Hematopoietic multipotent progenitor cell treated with erythropoietin and hydrocortisone succinate and interleukin-3 and kit ligand, for 4 days (in vitro differentiated cells): Measurements from ENCODE around the gene RILP.

Experiments
- DNase-seq: peaks from one replicate; pipeline ENCODE4 v3.0.0-alpha.2; 2015

RILP gene

DNA sequence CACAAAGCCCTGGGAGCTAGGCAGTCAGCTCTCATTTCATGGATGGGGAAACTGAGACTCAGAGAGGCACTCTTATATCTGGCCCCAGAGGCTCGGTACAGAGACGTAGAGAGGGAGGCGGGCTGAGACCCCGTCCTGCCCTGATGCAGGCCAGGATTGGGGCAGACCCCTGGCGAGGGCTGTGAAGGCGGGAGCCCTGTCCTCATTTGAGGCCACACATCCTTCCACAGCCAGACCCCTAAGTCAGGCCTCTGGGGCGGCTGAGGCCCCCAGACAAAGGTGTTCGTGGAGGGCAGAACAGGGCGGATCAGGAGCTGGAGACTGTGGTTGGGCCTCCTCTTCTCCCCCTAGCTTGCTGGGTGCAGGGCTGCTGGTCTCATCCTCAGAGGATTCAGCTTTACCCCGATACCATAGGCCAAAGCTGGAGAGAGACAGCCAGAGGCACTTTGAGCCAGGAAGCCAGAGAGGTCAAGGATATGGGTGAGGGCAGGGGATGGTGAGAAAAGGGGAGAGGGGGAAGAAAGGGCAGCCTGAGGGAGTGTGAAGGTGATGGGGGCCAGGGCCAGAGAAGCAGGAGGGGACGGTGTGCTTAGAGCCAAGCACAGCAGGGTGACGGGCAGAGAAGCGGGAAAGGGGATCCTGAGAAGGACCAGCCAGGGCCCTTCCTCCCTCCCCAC is 3.3 kb downstream of the RILP start:
- DNase-seq, result no peak

DNA sequence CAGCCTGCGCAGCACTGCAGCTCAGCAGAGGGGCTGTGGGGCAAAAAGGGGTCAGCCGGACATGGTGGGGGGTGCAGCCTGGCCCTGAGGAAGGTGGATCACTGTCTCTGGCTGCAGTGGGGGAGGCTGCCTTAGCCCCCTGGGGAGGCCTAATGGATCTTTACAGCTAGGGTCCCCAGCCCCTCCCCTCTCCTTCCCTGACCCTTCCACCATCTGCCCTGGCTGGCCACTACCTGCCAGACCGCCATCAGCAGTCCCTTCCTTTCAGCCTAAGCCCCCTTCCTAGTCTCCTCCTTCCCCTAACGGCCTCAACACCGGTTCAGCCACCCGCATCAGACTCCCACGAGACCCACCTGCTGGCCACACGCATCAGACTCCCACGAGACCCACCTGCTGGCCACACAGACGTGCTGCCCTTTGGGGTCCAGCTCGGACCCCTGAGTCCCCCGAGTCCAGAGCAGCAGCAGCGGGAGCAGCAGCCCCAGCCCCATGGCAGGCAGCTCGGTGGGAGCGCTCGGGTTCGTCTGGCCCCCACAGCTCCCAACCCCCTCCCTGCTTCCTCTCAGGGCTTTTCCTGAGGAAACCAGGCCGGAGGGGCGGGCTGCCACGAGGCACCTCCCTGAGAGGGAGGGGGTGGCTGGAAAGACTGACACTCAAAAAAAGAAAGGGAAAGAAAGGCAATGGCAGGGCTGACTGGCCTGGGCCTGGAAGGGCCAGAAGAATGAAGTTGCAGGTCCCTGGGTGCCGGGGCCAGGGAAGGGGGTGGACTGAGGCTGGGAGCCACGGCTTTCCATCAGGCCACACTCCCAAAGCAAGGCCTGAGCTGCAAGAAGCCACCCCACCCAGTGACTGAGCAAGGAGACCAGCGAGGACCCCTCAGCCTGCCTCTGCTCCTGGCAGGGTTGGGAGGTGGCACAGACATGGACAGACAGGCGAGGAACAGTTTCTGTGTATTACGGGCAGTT is 4.2 kb downstream of the RILP start, which contains the start of gene SCARF1:
Gene SCARF1, minus strand, starts transcription at position 526 of the 965 bp plus-strand sequence. Its CDS starts 35 bp downstream, at position 491.
- DNase-seq, result peak; percentile 73

DNA sequence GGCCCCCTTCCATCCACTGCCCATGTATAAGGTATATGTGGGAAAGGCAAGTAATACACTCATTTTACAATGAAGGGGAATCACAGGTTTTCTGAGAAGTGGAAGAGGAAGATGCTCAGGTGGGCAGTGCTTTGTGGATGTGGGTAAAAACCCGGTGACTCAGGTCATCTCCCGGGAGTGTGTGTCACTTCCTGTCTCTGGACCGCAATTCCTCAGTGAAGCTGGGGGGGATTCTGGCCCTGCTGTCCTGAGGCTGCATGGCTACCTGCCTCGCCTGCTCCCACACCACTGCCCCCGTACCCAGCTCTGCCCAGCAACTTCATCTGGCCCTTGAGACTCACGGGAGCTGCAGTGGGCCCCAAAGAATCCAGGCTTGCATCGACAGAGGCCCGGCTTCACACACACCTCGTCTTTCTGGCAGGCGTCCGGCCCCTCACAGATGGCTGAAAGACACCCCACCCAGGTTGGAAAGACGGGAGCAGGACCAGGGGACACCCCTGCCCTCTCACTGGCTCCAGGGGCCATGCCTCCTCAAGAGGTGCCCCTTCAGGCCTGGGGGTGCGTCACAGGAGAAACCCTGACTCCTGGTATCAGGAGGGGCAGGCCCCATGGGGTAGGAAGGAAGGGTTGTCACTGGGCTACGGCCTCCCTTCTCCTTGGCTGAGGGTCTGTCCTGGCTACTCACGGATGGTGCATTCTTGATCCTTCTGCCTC is 5.0 kb downstream of the RILP start:
- peak; percentile 43 for DNase-seq

- DNase-seq, result peak; percentile 39
These were observed 5.6 kb downstream of the RILP start for GRCh38 chr17:1643999-1644492.

DNA sequence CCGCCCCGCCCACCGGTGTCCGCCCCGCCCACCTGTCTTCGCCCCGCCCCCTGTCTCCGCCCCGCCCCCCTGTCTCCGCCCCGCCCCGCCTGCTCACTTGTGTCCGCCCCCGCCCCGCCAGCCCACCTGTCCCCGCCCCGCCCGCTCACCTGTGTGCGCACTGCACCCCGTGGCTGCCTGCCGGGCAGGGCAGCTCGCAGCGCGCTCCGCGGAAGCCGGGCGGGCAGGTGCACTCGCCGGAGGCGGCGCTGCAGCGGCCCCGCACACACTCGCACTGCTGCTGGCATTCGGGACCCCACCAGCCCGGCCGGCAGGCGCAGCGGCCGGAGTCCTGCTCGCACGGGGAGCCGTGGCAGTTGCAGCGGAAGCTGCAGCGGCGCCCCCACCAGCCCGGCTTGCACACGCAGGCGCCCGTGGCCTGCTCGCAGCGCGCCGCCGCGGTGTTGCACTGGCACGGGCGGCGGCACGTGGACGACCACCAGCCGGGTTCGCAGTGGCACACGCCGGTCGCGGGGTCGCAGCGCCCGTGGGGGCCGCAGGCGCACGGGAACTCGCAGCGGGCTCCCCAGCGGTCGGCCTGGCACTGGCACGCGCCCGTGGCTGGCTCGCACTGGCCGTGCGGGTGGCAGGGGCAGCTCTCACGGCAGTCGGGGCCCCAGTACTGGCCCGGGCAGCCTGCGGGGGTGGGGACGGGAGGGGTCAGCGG is 6.2 kb downstream of the RILP start:
- peak; percentile 81 for DNase-seq

DNA sequence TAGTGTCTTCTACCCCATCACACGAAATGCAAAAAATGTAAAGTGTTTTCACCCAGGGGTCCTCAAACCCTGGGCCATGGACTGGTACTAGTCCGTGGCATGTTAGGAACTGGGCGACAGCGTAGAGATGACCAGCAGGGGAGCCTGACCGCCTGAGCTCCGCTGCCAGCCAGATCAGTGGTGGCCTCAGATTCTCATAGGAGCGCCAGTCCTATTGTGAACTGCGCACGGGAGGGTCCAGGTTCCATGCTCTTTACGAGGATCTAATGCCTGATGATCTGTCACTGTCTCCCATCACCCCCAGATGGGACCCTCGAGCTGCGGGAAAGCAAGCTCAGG is 8.6 kb downstream of the RILP start:
- no peak for DNase-seq

GRCh38 chr17:1640329-1641064 is 9.2 kb downstream of the RILP start:
- DNase-seq, result no peak

- DNase-seq, result no peak
These were observed 10.0 kb downstream of the RILP start for GRCh38 chr17:1639549-1640180.

DNA sequence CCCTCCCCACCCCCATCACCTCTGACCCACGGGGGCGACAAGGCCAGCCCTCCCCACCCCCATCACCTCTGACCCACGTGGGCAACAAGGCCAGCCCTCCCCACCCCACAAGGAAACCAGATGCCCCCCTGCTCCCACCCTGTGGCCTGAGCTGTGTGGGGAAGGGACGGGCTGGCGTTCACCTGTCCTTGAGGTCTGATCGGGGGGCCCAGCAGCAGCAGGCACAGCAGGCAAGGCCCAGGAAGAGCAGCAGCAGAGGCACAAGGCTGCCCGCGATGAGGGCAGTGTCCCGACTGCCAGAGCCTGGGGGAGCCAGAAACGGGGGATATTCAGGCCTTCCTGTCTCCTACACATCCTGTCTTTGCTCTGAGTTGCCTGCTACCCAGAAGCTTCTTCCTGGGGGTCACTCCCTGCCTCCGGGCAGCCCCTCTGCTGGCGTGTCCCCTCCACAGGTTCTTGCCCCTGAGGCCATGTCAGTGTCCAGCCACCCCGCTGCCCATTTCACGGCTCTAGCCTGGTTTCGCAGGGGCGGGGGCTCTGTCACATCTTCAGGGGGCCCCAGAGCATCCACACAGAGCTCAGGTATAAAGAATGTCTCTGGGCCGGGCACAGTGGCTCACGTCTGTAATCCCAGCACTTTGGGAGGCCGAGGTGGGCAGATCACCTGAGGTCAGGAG is 10.9 kb downstream of the RILP start:
- no peak for DNase-seq

- DNase-seq, result no peak
These were observed 11.5 kb downstream of the RILP start for GRCh38 chr17:1638171-1638590.

DNA sequence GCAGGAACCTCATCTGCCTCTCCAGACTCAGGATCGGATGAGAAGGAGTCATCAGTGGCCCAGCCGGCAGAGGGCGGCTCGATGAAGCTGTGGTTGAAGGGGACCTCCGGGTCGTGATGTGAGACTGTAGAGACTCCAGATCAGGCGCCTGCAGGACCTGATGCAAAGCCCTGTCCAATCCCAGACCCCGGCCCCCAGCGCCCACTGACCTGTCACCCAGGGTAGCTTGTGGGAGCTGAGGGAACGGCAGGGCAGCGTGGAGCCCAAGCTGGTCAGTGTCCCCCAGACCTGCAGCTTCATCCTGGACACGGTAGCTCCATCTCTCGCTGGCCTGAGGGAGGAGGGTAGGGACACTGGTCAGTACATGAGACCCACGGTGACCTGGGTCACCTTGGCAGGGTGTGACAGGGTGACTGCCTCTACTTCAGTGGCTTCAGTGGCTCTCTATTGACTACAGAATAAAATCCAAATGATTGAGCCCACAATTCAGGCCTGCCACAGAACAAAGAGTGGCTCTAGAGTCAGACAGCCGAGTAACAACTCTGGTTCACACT is 12.9 kb downstream of the RILP start:
- no peak for DNase-seq

GRCh38 chr17:1635675-1636465 is 13.8 kb downstream of the RILP start:
- no peak for DNase-seq

DNA sequence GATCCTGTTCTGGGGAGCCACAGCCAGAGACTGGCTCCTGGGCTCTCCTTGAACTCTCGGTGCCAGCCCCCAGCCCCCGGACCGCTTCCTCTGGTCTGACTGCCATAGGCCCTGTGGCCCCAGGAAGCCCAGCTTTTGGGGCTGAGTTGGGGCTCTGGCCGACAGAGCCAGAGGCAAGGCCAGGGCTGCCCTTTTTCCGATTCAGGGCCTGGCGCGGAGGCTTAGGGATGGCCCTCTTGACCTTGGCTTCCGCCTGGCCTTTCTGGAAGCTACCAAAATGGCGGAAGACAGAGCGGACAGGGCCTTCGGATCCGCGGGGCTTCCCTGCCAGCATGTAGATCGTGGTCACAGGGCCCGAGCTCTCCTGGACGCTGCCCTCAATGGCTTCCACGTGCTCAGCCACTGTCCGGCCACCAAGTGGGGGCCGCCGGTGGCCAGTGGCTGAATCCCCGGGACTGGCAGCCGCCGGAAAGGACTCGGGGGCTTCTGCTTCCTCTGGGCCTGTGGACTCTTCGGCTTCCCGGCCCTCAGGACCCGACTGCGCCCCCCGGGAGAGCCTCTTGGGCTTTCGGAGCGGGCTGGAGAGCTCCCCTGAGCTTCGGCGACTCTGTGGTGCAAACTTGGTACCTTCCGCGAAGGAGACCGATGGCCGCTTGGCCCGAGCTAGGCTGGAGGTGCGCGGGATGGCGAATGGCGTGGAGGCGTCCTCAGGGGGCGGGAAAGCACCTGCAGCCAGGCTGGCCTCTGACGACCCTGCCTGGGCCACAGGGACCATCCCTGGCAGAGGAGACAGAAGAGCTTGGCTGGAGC is 14.6 kb downstream of the RILP start:
- DNase-seq, result no peak

GRCh38 chr17:1630662-1631061 is 19.0 kb downstream of the RILP start:
- DNase-seq, result no peak

GRCh38 chr17:1629504-1630310 is 20.0 kb downstream of the RILP start:
- peak; percentile 88 for DNase-seq

DNA sequence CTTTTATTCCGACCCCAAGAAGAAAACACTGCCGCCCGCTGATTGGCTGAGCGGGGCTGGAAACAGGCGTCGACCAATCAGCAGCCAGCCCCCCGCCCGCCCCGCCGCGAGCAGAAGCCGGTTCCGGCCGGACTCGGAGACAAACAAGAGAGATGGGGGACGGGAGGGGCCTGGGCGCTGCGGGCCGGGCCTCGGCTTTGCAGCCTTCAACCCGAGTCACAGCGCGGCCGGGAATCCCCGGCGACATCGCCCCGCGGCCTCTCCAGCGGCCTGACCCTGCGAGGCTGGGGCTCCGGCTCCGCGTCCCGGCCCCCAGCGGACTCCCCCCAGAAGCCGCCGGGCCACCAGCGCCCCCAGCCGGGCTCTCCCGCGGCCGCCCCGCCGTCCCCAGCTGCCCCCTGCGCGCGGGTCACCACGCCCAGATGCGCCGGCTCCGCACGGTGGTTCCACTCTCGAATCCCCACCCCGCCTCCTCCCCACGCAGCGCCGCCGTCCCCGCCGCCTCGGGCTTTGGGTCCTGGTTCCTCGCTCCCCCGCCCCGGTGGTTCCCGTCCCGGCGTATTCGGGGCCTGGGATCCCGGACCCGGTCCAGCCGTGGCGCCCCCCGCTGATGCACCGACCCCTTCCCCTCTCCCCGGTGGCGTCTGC is 20.7 kb downstream of the RILP start:
- peak; percentile 97 for DNase-seq
